ENCODE results near the gene PGBD5.

The PGBD5 gene

GRCh38 chr1:230347896-230348295 is 78.2 kb downstream of the PGBD5 start:
- DNase-seq (ENCODE audit: low spot score) = no peak

GRCh38 chr1:230345139-230345885 is 80.8 kb downstream of the PGBD5 start:
- no peak for DNase-seq (ENCODE audit: low spot score)

- DNase-seq (ENCODE audit: low spot score) = no peak
Observed at GRCh38 chr1:230342699-230343098, 83.4 kb downstream of the PGBD5 start.

GRCh38 chr1:230342019-230342418 is 84.1 kb downstream of the PGBD5 start:
- DNase-seq (ENCODE audit: low spot score) = no peak

- no peak for DNase-seq (ENCODE audit: low spot score)
Observed at GRCh38 chr1:230341162-230341546, 85.0 kb downstream of the PGBD5 start.

- no peak for DNase-seq (ENCODE audit: low spot score)
Observed at GRCh38 chr1:230340526-230341161, 85.5 kb downstream of the PGBD5 start.

- DNase-seq (ENCODE audit: low spot score) = no peak
Observed at GRCh38 chr1:230339033-230339432, 87.1 kb downstream of the PGBD5 start.

- no peak for DNase-seq (ENCODE audit: low spot score)
Observed at GRCh38 chr1:230337266-230337665, 88.9 kb downstream of the PGBD5 start.

GRCh38 chr1:230335861-230336522 is 90.1 kb downstream of the PGBD5 start:
- no peak for DNase-seq (ENCODE audit: low spot score)

- no peak for DNase-seq (ENCODE audit: low spot score)
Observed at GRCh38 chr1:230334447-230334837, 91.7 kb downstream of the PGBD5 start.

- DNase-seq (ENCODE audit: low spot score) = no peak
Observed at GRCh38 chr1:230333590-230334446, 92.3 kb downstream of the PGBD5 start.

GRCh38 chr1:230332575-230333066 is 93.5 kb downstream of the PGBD5 start:
- no peak for DNase-seq (ENCODE audit: low spot score)

GRCh38 chr1:230332061-230332460 is 94.1 kb downstream of the PGBD5 start:
- DNase-seq (ENCODE audit: low spot score) = no peak

- DNase-seq (ENCODE audit: low spot score) = no peak
Observed at GRCh38 chr1:230330157-230330556, 96.0 kb downstream of the PGBD5 start.

GRCh38 chr1:230328342-230329015 is 97.7 kb downstream of the PGBD5 start:
- no peak for DNase-seq (ENCODE audit: low spot score)

- DNase-seq (ENCODE audit: low spot score) = no peak
Observed at GRCh38 chr1:230327892-230328284, 98.2 kb downstream of the PGBD5 start.

GRCh38 chr1:230326971-230327891 is 98.9 kb downstream of the PGBD5 start:
- DNase-seq (ENCODE audit: low spot score) = no peak

- no peak for DNase-seq (ENCODE audit: low spot score)
Observed at GRCh38 chr1:230323686-230324085, 102.4 kb downstream of the PGBD5 start.

GRCh38 chr1:230322967-230323547 is 103.1 kb downstream of the PGBD5 start:
- no peak for DNase-seq (ENCODE audit: low spot score)

- no peak for DNase-seq (ENCODE audit: low spot score)
Observed at GRCh38 chr1:230322421-230322756, 103.7 kb downstream of the PGBD5 start.
